Stomach (tissue), 9 donors: Measurements from ENCODE around the gene RPL6. TPM values are rescaled to one million over a fixed set of nuclear protein-coding genes. Genes with fewer than 3 reads are reported as not detected.
"Not testable (repeated sequence)": the region's sequence is repeated elsewhere in the genome, so short reads cannot be mapped to it uniquely, and the experiment has no call there.

Experiments
- DNase-seq, 2 donors: peaks; one replicate each; pipeline versions ENCODE4 v3.0.0 to v3.0.0-alpha.2; 2013 to 2019
- H3K27ac ChIP-seq, 5 donors: fragments of 200-600 bp in 4 of 5; sonication (generic) in 4 of 5; one replicate each; pipeline ENCODE4 v1.5.1; 2013 to 2019; ENCODE audit warnings: mild to moderate bottlenecking in 1 of 5, moderate library complexity in 1 of 5
- H3K27me3 ChIP-seq, 3 donors: fragments of 200-600 bp; sonication (generic); one replicate each; pipeline ENCODE4 v1.5.1; 2017 to 2019; ENCODE audit warnings: mixed run types in 1 of 3
- H3K36me3 ChIP-seq, 4 donors: fragments of 200-600 bp; sonication (generic); 1 replicate in 3 of 4; 2 replicates in 1 of 4; pipeline ENCODE4 v1.5.1; 2016 to 2019
- H3K4me1 ChIP-seq, 4 donors: fragments of 200-600 bp; sonication (generic); one replicate each; pipeline ENCODE4 v1.5.1; 2016 to 2019
- H3K4me3 ChIP-seq, 4 donors: fragments of 200-600 bp; sonication (generic) in 3 of 4; one replicate each; pipeline ENCODE4 v1.5.1; 2016 to 2019; ENCODE audit warnings: mild to moderate bottlenecking in 1 of 4
- H3K9me3 ChIP-seq, 4 donors: fragments of 200-600 bp; sonication (generic); one replicate each; pipeline ENCODE4 v1.5.1; 2016 to 2019
- CTCF ChIP-seq, 7 experiments: fragments of 450-650 bp in 4 of 7; fragments of 200-600 bp in 3 of 7; sonication (generic) in 3 of 7; IDR thresholded peaks; one replicate each; pipeline ENCODE4 v1.5.1; 2016 to 2019; ENCODE audit warnings: antibody characterized with exemption in 7 of 7, control low read depth in 2 of 7, mild to moderate bottlenecking in 1 of 7
- EP300 ChIP-seq: sonication (generic); formaldehyde crosslinking; IDR thresholded peaks from one replicate; pipeline ENCODE4 v1.6.1; 2017; ENCODE audit warnings: antibody characterized with exemption
- POLR2A ChIP-seq, 4 donors: fragments of 450-650 bp; IDR thresholded peaks; one replicate each; pipeline ENCODE4 v1.6.1; 2016; ENCODE audit warnings: antibody characterized with exemption in 4 of 4, control low read depth in 2 of 4, mild to moderate bottlenecking in 1 of 4, moderate library complexity in 1 of 4
- POLR2AphosphoS5 ChIP-seq, 3 donors: sonication (generic); formaldehyde crosslinking; IDR thresholded peaks; one replicate each; pipeline ENCODE4 v1.6.1; 2016; ENCODE audit warnings: antibody characterized with exemption in 3 of 3
- WGBS, 5 donors: extraction: QIAGEN DNeasy Blood & Tissue Kit in 3 of 5; methylation state at CpG; one replicate each; pipeline versions ENCODE4 v1.1.5 to v1.1.7; 2013 to 2018; 5-methylcytosine and 5-hydroxymethylcytosine counted together
- intact Hi-C: fragments of 100-400 bp; cut with DNase I; formaldehyde crosslinking; loops from one replicate; pipeline ENCODE4 v1.15.1; 2023; ENCODE audit warnings: low total_unique reads
- polyA plus RNA-seq, 3 donors: library from polyadenylated mRNA; stranded (reverse); fragments of 200-250 nt; gene quantifications; one replicate each; pipeline ENCODE4 v1.2.3, GENCODE V29; 2013
- total RNA-seq, 5 donors: library from RNA; depleted of rRNA; stranded (reverse); fragments of >200 nt; gene quantifications; one replicate each; pipeline versions ENCODE4 v1.1.0 to v1.2.3, GENCODE V29; 2014 to 2016
- donor health status: healthy with polysubstance abuse.
- donor health status: Bipolar disorder and iron deficiency.
- donor health status: healthy.

RPL6 gene
- total and polyA plus RNA-seq, 8 donors = 479 to 3,271 (median 1,070) TPM

GRCh38 chr12:112458330-112458729 is 48.9 kb upstream of the RPL6 start:
- 89 to 99% (median 95%) methylated on average over 4 of the region's 4 CpGs for WGBS, 5 donors
- no peaks in the 10 kb centered on the region for H3K27me3 ChIP-seq
- H3K27ac ChIP-seq = no peak overlapping the region
- no peaks in the 10 kb centered on the region for H3K4me1 ChIP-seq
- H3K4me3 ChIP-seq = no peak overlapping the region
- no peak for DNase-seq
- intact Hi-C loops = no loop called here
- TF ChIP-seq POLR2A (IDR thresholded peaks at IDR 0.05) (no peak), POLR2AphosphoS5 (IDR thresholded peaks at IDR 0.05) (no peak), EP300 (no peak), CTCF (IDR thresholded peaks at IDR 0.05) (no peak)
- H3K9me3 ChIP-seq = no peaks in the 10 kb centered on the region
- H3K36me3 ChIP-seq = peaks cover 49 to 91% (median 86%) of the 10 kb centered on the region in 4 donors

GRCh38 chr12:112457142-112457541 is 47.7 kb upstream of the RPL6 start:
- H3K27ac ChIP-seq, H3K4me3 ChIP-seq, H3K4me1 ChIP-seq, H3K27me3 ChIP-seq, intact Hi-C loops, DNase-seq, H3K9me3 ChIP-seq: not testable (repeated sequence)
- 95 to 100% (median 97%) methylated on average over 1 of the region's 1 CpG for WGBS, 5 donors
- H3K36me3 ChIP-seq = peaks cover 61 to 99% (median 98%) of the 10 kb centered on the region in 4 donors

GRCh38 chr12:112456029-112456428 is 46.6 kb upstream of the RPL6 start:
- intact Hi-C loops = no loop called here
- Histone ChIP-seq H3K9me3 (no peaks in the 10 kb centered on the region), H3K4me1 (no peaks in the 10 kb centered on the region), H3K27me3 (no peaks in the 10 kb centered on the region), H3K36me3 (peaks cover 62 to 100% (median 98%) of the 10 kb centered on the region in 4 donors), H3K27ac (no peak overlapping the region), H3K4me3 (no peak overlapping the region)
- no peak for TF ChIP-seq CTCF (IDR thresholded peaks at IDR 0.05)
- no peak for TF ChIP-seq EP300
- TF ChIP-seq POLR2AphosphoS5 (IDR thresholded peaks at IDR 0.05) = no peak
- TF ChIP-seq POLR2A (IDR thresholded peaks at IDR 0.05) = no peak
- no peak for DNase-seq
- WGBS, 5 donors = 87 to 98% (median 96%) methylated on average over 7 of the region's 7 CpGs

GRCh38 chr12:112450725-112451124 is 41.3 kb upstream of the RPL6 start:
- intact Hi-C loops = no loop called here
- TF ChIP-seq EP300 (no peak), POLR2A (IDR thresholded peaks at IDR 0.05) (no peak), CTCF (IDR thresholded peaks at IDR 0.05) (no peak)
- 77 to 87% (median 81%) methylated on average over 4 of the region's 4 CpGs for WGBS, 5 donors
- no peaks in the 10 kb centered on the region for H3K4me1 ChIP-seq
- no peak overlapping the region for H3K27ac ChIP-seq
- H3K9me3 ChIP-seq = no peaks in the 10 kb centered on the region
- peaks cover 62 to 99% (median 98%) of the 10 kb centered on the region in 4 donors for H3K36me3 ChIP-seq
- no peaks in the 10 kb centered on the region for H3K27me3 ChIP-seq
- no peak for DNase-seq
- H3K4me3 ChIP-seq = no peak overlapping the region

- DNase-seq, H3K27me3 ChIP-seq, H3K4me1 ChIP-seq, intact Hi-C loops, H3K27ac ChIP-seq, H3K4me3 ChIP-seq, H3K9me3 ChIP-seq: not testable (repeated sequence)
- peaks cover 38 to 88% (median 78%) of the 10 kb centered on the region in 4 donors for H3K36me3 ChIP-seq
- WGBS, 5 donors = 78 to 100% (median 87%) methylated on average over 2 of the region's 2 CpGs
These were observed 38.8 kb upstream of the RPL6 start for GRCh38 chr12:112448165-112448564.
